ENCODE data around the gene PRUNE2.
"Not testable (repeated sequence)": the region's sequence is repeated elsewhere in the genome, so short reads cannot be mapped to it uniquely, and the experiment has no call there.

Gene PRUNE2

GRCh38 chr9:76616780-76617179 lies 289.1 kb downstream of the PRUNE2 start:
- no peak for DNase-seq

GRCh38 chr9:76615177-76615603 lies 290.7 kb downstream of the PRUNE2 start:
- no peak for DNase-seq

- DNase-seq = no peak
Observed at GRCh38 chr9:76613974-76614373, 291.9 kb downstream of the PRUNE2 start.

GRCh38 chr9:76613150-76613781 lies 292.6 kb downstream of the PRUNE2 start:
- DNase-seq = no peak

GRCh38 chr9:76610011-76610352 lies 295.9 kb downstream of the PRUNE2 start:
- DNase-seq = no peak

GRCh38 chr9:76609285-76610010 lies 296.5 kb downstream of the PRUNE2 start:
- no peak for DNase-seq

GRCh38 chr9:76608575-76609273 lies 297.2 kb downstream of the PRUNE2 start:
- DNase-seq = no peak

- DNase-seq = no peak
Observed at GRCh38 chr9:76607730-76608436, 298.0 kb downstream of the PRUNE2 start.

- DNase-seq = no peak
Observed at GRCh38 chr9:76605321-76605900, 300.5 kb downstream of the PRUNE2 start.

- DNase-seq = no peak
Observed at GRCh38 chr9:76603931-76604570, 301.9 kb downstream of the PRUNE2 start.

- DNase-seq = no peak
Observed at GRCh38 chr9:76603448-76603895, 302.4 kb downstream of the PRUNE2 start.

- no peak for DNase-seq
Observed at GRCh38 chr9:76602199-76602598, 303.7 kb downstream of the PRUNE2 start.

GRCh38 chr9:76600007-76600615 lies 305.8 kb downstream of the PRUNE2 start:
- DNase-seq = no peak

GRCh38 chr9:76598981-76599380 lies 306.9 kb downstream of the PRUNE2 start:
- no peak for DNase-seq

GRCh38 chr9:76595645-76596044 lies 310.3 kb downstream of the PRUNE2 start:
- DNase-seq = no peak

- no peak for DNase-seq
Observed at GRCh38 chr9:76594764-76595424, 311.0 kb downstream of the PRUNE2 start.

GRCh38 chr9:76593961-76594735 lies 311.8 kb downstream of the PRUNE2 start:
- DNase-seq = not testable (repeated sequence)

- DNase-seq = no peak
Observed at GRCh38 chr9:76592974-76593347, 313.0 kb downstream of the PRUNE2 start.

- no peak for DNase-seq
Observed at GRCh38 chr9:76592091-76592973, 313.6 kb downstream of the PRUNE2 start.
